ENCODE data around the gene SULT6B1.

Gene SULT6B1

GRCh38 chr2:37189452-37190153 lies 1.1 kb upstream of the SULT6B1 start:
- DNase-seq (ENCODE audit: low read depth in 1 of 2, low spot score in 1 of 2): peak in 1 of 2 experiments; percentile 8

DNA sequence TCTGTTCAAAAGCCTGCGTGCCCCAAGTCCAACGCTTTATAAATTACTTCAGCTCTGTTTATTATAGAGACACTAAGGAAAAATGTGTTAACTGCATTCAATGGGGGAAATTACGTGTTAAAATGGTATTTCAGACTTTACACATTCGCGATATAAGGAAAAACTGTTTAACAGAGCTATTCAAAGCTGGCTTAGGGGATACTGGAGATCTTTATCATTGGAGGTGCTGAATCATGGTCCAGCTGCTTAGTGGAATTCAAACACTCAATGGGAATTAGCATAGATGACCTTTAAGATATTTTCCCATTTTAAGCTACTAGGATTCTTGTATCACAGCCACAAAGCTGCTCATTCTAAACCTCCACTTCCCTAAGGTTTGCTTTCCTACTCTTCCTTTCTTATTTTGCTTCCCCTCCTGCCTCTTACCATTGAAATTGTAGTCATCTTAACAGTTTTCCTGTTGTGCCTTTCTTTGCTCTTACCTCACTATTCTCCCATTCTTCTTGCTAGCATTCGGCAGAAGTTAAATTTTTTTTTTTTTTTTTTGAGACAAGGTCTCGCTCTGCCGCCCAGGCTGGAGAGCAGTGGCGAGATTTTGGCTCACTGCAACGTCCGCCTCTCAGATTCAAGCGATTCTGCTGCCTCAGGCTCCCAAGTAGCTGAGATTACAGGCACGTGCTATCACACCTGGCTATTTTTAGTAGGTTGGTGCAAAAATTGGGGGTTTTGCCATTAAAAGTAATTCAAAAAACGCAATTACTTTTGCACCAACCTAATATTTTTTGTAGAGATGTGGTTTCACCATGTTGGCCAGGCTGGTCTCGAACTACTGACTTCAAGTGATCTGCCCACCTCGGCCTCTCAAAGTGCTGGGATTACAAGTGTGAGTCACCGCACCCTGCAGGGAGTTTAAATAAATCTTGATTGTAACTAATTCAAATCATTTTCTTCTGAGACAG lies 6.5 kb downstream of the SULT6B1 start:
- no peak for DNase-seq (ENCODE audit: low read depth in 1 of 2, low spot score in 1 of 2)

More at GRCh38 chr2:37189452-37190153, 1.1 kb upstream of the SULT6B1 start:
- TF ChIP-seq JUND (IDR thresholded peaks at IDR 0.05; ENCODE audit: low read depth): no peak
- in situ Hi-C loops (cut with HindIII; ENCODE audit: low pct_unique_long_range_greater_than_20kb, low sequenced_read_pairs): no loop called here

DNA sequence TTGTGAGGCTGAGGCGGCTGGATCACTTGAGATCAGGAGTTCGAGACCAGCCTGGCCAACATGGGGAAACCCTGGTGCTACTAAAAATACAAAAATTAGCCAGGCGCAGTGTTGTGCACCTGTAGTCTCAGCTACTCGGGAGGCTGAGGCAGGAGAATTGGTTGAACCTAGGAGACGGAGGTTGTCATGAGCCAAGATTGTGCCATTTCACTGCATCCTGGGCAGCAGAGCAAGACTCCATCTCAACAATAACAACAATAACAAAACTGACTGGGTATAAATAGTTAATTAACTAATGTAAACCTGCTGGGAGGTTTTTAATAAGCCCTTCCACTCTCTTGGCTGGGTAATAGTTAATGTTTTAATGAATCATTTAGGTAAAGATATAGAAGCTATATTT lies 7.8 kb downstream of the SULT6B1 start:
- in situ Hi-C loops (cut with HindIII; ENCODE audit: low pct_unique_long_range_greater_than_20kb, low sequenced_read_pairs): no loop called here
- DNase-seq (ENCODE audit: low read depth in 1 of 2, low spot score in 1 of 2): no peak
- TF ChIP-seq JUND (IDR thresholded peaks at IDR 0.05; ENCODE audit: low read depth): no peak

More for the DNA sequence above, 6.5 kb downstream of the SULT6B1 start:
- no peak for TF ChIP-seq JUND (IDR thresholded peaks at IDR 0.05; ENCODE audit: low read depth)
- in situ Hi-C loops (cut with HindIII; ENCODE audit: low pct_unique_long_range_greater_than_20kb, low sequenced_read_pairs): no loop called here

GRCh38 chr2:37180006-37180639 lies 8.3 kb downstream of the SULT6B1 start:
- no peak for TF ChIP-seq JUND (IDR thresholded peaks at IDR 0.05; ENCODE audit: low read depth)
- in situ Hi-C loops (cut with HindIII; ENCODE audit: low pct_unique_long_range_greater_than_20kb, low sequenced_read_pairs): no loop called here
- no peak for DNase-seq (ENCODE audit: low read depth in 1 of 2, low spot score in 1 of 2)

DNA sequence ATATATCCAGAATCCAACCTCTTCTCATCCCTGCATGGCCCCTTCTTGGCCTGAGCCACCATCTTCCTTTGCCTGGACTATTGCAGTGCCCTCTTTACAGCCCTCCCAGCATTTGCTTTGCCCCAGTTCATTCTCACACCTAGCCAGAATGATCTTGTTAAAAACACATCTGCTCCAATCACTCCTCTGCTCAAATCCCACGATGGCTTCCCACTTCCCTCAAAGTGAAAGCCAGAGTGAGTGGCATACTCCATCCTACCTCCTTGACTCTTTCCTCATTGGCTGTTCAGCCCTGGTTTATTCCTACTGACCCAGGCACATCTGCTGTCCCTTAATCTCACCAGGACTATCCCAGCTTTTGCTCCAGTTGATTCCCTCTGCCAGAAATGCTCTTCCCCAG lies 14.7 kb downstream of the SULT6B1 start:
- TF ChIP-seq JUND (IDR thresholded peaks at IDR 0.05; ENCODE audit: low read depth): no peak
- no peak for DNase-seq (ENCODE audit: low read depth in 1 of 2, low spot score in 1 of 2)
- in situ Hi-C loops (cut with HindIII; ENCODE audit: low pct_unique_long_range_greater_than_20kb, low sequenced_read_pairs): no loop called here

- DNase-seq (ENCODE audit: low read depth in 1 of 2, low spot score in 1 of 2): no peak
- in situ Hi-C loops (cut with HindIII; ENCODE audit: low pct_unique_long_range_greater_than_20kb, low sequenced_read_pairs): no loop called here
- TF ChIP-seq JUND (IDR thresholded peaks at IDR 0.05; ENCODE audit: low read depth): no peak
Observed at GRCh38 chr2:37171624-37171950, 16.9 kb downstream of the SULT6B1 start.

- peak; percentile 34 to 48 for DNase-seq (ENCODE audit: low read depth in 1 of 2, low spot score in 1 of 2)
- no peak for TF ChIP-seq JUND (IDR thresholded peaks at IDR 0.05; ENCODE audit: low read depth)
- in situ Hi-C loops (cut with HindIII; ENCODE audit: low pct_unique_long_range_greater_than_20kb, low sequenced_read_pairs): no loop called here
Observed at GRCh38 chr2:37168217-37168981, 20.1 kb downstream of the SULT6B1 start.

- DNase-seq (ENCODE audit: low read depth in 1 of 2, low spot score in 1 of 2): no peak
- in situ Hi-C loops (cut with HindIII; ENCODE audit: low pct_unique_long_range_greater_than_20kb, low sequenced_read_pairs): no loop called here
- no peak for TF ChIP-seq JUND (IDR thresholded peaks at IDR 0.05; ENCODE audit: low read depth)
Observed at GRCh38 chr2:37167636-37168180, 20.8 kb downstream of the SULT6B1 start.

DNA sequence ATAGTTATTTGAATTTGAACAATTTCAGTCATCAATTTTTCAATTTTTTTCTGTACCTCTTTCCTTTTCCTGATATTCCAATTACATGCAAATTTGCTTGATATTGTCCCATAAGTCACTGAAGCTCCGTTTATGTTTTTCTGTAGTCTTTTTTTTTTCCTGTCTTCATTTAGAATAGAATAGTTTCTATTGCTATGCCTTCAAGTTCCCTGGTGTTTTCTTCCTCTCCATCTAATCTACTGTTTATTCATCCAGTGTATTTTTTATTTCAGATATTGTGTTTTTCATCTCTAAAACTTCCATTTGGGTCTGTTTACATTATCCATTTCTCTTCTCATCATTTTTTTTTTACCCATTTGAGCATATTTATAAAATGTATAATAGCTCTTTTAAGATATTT lies 23.7 kb downstream of the SULT6B1 start:
- DNase-seq (ENCODE audit: low read depth in 1 of 2, low spot score in 1 of 2): no peak
- TF ChIP-seq JUND (IDR thresholded peaks at IDR 0.05; ENCODE audit: low read depth): no peak
- in situ Hi-C loops (cut with HindIII; ENCODE audit: low pct_unique_long_range_greater_than_20kb, low sequenced_read_pairs): no loop called here

DNA sequence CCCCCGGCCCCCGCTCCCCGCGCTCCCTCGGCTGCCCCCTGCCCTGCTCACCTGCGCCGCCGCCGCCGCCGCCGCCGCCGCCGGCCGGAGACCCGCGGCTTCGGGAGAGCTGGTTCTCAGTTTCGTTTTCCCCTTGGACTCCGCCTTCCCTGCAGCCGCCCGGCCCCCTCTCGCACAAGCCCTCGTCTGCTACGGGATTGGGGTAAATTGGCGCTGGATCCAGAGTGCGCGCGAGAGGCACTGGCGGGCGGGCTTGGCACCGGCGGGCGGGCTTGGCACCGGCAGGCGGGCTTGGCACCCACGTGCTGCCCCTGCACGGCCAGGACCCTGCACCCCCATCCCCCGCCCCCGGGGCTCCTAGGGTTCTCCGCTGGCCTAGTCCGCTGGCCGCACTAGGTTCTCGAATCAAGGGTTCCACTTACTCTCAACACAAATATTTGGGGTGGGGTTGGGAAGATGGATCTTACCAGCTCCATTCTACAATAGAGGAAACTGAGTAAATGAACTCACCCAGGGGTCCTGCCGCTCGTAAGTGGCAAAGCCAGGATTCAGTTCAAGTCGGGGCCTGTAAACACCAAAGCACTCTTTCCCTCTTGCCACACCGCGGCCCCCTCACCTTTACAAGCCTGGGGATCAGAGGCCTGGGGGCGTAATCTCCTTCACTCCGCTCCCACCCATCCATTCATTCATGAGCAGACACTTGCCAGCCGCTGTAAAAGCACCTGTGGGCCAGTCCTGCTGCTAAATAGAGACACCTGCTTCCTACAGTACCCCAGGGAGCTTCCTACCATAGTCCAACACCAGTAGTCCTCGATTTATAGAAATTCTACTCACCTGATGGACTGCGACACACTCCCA lies 31.4 kb downstream of the SULT6B1 start, which contains the start of gene EIF2AK2:
Gene EIF2AK2 (minus strand): TSS at position 124 of the 858 bp plus-strand sequence. CDS start 9,174 bp downstream, outside the sequence.
- TF ChIP-seq JUND (IDR thresholded peaks at IDR 0.05; ENCODE audit: low read depth): no peak
- DNase-seq (ENCODE audit: low read depth in 1 of 2, low spot score in 1 of 2): peak; percentile 89 to 90
- in situ Hi-C loops (cut with HindIII; ENCODE audit: low pct_unique_long_range_greater_than_20kb, low sequenced_read_pairs): no loop called here

Data from T47D (cell line).